Heart left ventricle (tissue), 16 donors: ENCODE results near the gene SMCO2. TPM values are rescaled to one million over a fixed set of nuclear protein-coding genes. Genes with fewer than 3 reads are reported as not detected.

ENCODE experiments used
- ATAC-seq, 4 donors: fragments of 200-7000 bp; cut with Tn5 transposase; one replicate each; pipeline ENCODE4 v1.9.1; 2020 to 2022; ENCODE audit warnings: moderate library complexity in 4 of 4, mild to moderate bottlenecking in 3 of 4, moderate number of reproducible peaks in 1 of 4
- DNase-seq, 5 donors: peaks; one replicate each; pipeline ENCODE4 v3.0.0-alpha.2; 2020
- H3K27ac ChIP-seq, 12 donors: fragments of 200-600 bp; sonication (generic) in 4 of 12; one replicate each; pipeline versions ENCODE4 v1.5.0 to v1.8.0; 2016 to 2022; ENCODE audit warnings: mild to moderate bottlenecking in 2 of 12
- H3K27me3 ChIP-seq, 9 donors: fragments of 200-600 bp; sonication (generic) in 2 of 9; one replicate each; pipeline versions ENCODE4 v1.5.1 to v1.8.0; 2016 to 2022; ENCODE audit warnings: mild to moderate bottlenecking in 3 of 9
- H3K36me3 ChIP-seq, 9 donors: fragments of 200-600 bp; sonication (generic) in 2 of 9; one replicate each; pipeline versions ENCODE4 v1.5.0 to v1.8.0; 2018 to 2022; ENCODE audit warnings: mild to moderate bottlenecking in 2 of 9
- H3K4me1 ChIP-seq, 12 donors: fragments of 200-600 bp; sonication (generic) in 4 of 12; one replicate each; pipeline versions ENCODE4 v1.5.0 to v1.8.0; 2016 to 2022; ENCODE audit warnings: mild to moderate bottlenecking in 3 of 12
- H3K4me3 ChIP-seq, 12 donors: fragments of 200-600 bp; sonication (generic) in 4 of 12; one replicate each; pipeline versions ENCODE4 v1.5.0 to v1.8.0; 2017 to 2022; ENCODE audit warnings: mild to moderate bottlenecking in 9 of 12, moderate library complexity in 4 of 12
- H3K9me3 ChIP-seq, 12 donors: fragments of 200-600 bp; sonication (generic) in 4 of 12; one replicate each; pipeline versions ENCODE4 v1.5.0 to v1.8.0; 2016 to 2022; ENCODE audit warnings: mild to moderate bottlenecking in 1 of 12
- POLR2A ChIP-seq, 2 donors: fragments of 450-650 bp; IDR thresholded peaks; one replicate each; pipeline ENCODE4 v1.6.1; 2017; ENCODE audit warnings: antibody characterized with exemption in 2 of 2, mild to moderate bottlenecking in 2 of 2, moderate library complexity in 2 of 2
- WGBS, 4 donors: extraction: QIAGEN DNeasy Blood & Tissue Kit in 2 of 4; methylation state at CpG; one replicate each; pipeline versions ENCODE4 v1.1.5 to v1.1.7; 2013 to 2018; 5-methylcytosine and 5-hydroxymethylcytosine counted together
- intact Hi-C, 10 donors: fragments of 100-400 bp; cut with DNase I; formaldehyde crosslinking; loops; one replicate each; pipeline versions ENCODE4 v1.11.1 to v1.14.2; 2022
- polyA plus RNA-seq, 2 donors: library from polyadenylated mRNA; stranded (reverse); fragments of 200-250 nt; gene quantifications; one replicate each; pipeline ENCODE4 v1.2.3, GENCODE V29; 2013
- total RNA-seq, 9 donors: library from RNA; depleted of rRNA in 2 of 9; stranded (reverse); fragments of >200 nt in 2 of 9; fragmentation: NEBNext Ultra II Directional in 3 of 9; extraction: Animal tissue kit (Norgen Biotek cat#: 25700) in 3 of 9; gene quantifications; one replicate each; pipeline versions ENCODE4 v1.1.0 to v1.2.4, GENCODE V29; 2016 to 2023
- TF ChIP-seq, protein P1 (sequence below), 12 donors: fragments of 200-600 bp; sonication (generic) in 4 of 12; IDR thresholded peaks; one replicate each; pipeline versions ENCODE4 v1.5.0 to v1.8.0; 2018 to 2022; ENCODE audit warnings: antibody characterized with exemption in 12 of 12, mild to moderate bottlenecking in 5 of 12
- donor health status: ischemic (EF 13 %, LVEDD 7.1; RV severe dilation, severe dysfunction).
- donor health status: healthy with polysubstance abuse.
- donor health status: DM: no; HTN: yes; CAD: no.
- donor health status: DM: no; HTN: no; CAD: no.
- donor health status: ischemic (EF 25% LVEDD 6.9; RV normal size, moderate dysfunction).
- donor health status: ischemic (EF 25% LVEDD 5.7; RV mildly dilated, moderate dysfunction).
- donor health status: healthy.
- donor health status: DM: yes; HTN: yes; CAD: no.
- donor health status: ischemic (EF 35%, LVEDD 5.7; RV mildly dilated, moderate dysfunction).
- donor health status: nonischemic (EF 11% LVEDD 7.7; RV severe dilation, severe dysfunction).
- donor health status: DM: yes; HTN: yes; CAD: no.
- donor health status: PGD.
- donor health status: ischemic (EF 29% LVEDD 5.4; RV normal size, mild dysfunction).
- donor health status: nonischemic (EF 23%, LVEDD 6.1; RV moderate dilation, normal function).

The SMCO2 gene
- total and polyA plus RNA-seq, 11 donors: 0.54 to 1.2 (median 0.58) TPM; not detected in 8

DNA sequence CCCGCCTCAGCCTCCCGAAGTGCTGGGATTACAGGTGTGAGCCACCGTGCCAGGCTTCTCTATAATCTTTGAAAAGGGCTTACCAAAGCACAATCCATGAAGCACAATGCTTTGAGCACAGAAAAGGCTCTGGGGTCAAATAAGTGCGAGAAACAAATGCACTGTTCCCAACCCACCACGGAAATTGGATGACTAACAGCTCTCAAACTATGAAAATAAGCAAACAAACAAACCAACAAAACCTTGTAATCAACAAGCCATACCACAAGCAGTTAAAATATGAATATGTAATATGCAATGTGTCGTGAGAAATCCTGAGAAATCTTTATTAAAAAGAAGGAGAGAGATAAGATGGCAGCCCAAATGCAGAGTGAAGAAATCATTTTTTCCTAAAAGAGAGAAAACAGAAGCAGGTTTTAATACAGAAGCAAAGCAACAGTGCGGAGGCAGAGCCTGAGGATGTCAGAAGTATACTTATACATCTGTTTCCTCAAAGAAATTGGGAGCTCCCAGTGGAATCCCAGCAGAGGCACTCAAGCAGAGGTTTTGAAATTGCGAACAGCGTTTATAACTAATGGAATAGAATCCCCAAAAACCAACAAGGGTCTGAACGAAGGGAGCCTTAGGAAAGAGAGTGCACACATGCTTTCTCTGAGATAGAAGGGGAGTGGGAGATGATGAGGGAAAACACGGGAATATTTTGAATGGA lies 17.1 kb downstream of the SMCO2 start:
- intact Hi-C loops: no loop called here
- DNase-seq: no peak
- WGBS, 4 donors: 78 to 82% (median 80%) methylated on average over 11 of the region's 11 CpGs
- no peaks in the 10 kb centered on the region for H3K27me3 ChIP-seq
- no peaks in the 10 kb centered on the region for H3K9me3 ChIP-seq
- no peak overlapping the region for H3K4me3 ChIP-seq
- H3K4me1 ChIP-seq: peaks cover 0 to 32% (median 6%) of the 10 kb centered on the region in 12 donors
- TF ChIP-seq, protein P1, sequence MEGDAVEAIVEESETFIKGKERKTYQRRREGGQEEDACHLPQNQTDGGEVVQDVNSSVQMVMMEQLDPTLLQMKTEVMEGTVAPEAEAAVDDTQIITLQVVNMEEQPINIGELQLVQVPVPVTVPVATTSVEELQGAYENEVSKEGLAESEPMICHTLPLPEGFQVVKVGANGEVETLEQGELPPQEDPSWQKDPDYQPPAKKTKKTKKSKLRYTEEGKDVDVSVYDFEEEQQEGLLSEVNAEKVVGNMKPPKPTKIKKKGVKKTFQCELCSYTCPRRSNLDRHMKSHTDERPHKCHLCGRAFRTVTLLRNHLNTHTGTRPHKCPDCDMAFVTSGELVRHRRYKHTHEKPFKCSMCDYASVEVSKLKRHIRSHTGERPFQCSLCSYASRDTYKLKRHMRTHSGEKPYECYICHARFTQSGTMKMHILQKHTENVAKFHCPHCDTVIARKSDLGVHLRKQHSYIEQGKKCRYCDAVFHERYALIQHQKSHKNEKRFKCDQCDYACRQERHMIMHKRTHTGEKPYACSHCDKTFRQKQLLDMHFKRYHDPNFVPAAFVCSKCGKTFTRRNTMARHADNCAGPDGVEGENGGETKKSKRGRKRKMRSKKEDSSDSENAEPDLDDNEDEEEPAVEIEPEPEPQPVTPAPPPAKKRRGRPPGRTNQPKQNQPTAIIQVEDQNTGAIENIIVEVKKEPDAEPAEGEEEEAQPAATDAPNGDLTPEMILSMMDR (IDR thresholded peaks at IDR 0.05): no peak
- no peak for TF ChIP-seq POLR2A (IDR thresholded peaks at IDR 0.05)
- no peaks in the 10 kb centered on the region for H3K36me3 ChIP-seq
- H3K27ac ChIP-seq: peak overlapping the region in 7 of 12 donors; percentile 4 to 70 (median 62)
- peak; percentile 22 to 57 (median 54) for ATAC-seq

DNA sequence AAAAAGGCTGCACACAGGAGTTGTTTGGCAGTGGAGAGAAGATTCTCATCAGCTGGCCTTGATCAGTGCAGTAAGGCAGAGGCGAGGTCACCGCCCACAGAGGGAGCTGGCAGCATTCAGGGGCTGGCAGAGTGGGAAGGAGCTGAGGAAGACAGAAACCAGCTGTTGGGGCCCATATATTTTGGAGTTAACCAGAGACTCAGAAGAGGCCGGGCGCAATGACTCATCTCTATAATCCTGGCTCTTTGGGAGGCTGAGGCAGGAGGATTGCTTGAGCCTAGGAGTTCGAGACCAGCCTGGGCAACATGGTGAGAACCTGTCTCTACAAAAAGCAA lies 17.7 kb downstream of the SMCO2 start:
- ATAC-seq (peak; percentile 26 to 87 (median 82)), DNase-seq (peak; percentile 57 to 86 (median 76))
- intact Hi-C loops: no loop called here
- Histone ChIP-seq H3K27ac (peak overlapping the region in 6 of 12 donors; percentile 18 to 70 (median 49)), H3K4me3 (no peak overlapping the region), H3K36me3 (no peaks in the 10 kb centered on the region), H3K4me1 (peaks cover 0 to 32% (median 6%) of the 10 kb centered on the region in 12 donors), H3K27me3 (no peaks in the 10 kb centered on the region), H3K9me3 (no peaks in the 10 kb centered on the region)
- TF ChIP-seq, protein P1 (IDR thresholded peaks at IDR 0.05): no peak
- no peak for TF ChIP-seq POLR2A (IDR thresholded peaks at IDR 0.05)
- WGBS, 4 donors: 64 to 85% (median 72%) methylated on average over 5 of the region's 5 CpGs

DNA sequence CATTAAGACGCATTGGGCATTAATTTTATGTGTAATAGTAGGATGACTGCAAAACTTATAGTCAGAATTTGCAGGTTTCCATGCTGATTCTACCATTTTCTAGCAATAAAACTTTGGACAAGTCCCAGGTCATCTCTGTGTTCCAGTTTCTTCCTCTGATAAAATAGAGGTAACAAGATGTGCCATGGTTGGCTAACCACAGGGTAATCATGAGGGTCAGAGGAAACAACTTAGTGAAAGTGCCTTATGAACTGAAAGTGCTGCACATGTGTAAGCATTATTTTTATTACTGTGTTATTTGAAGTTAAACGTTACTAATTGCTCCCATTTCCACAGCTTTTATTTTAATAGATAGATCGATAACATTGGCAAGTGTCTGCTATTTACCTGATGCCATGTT lies 21.1 kb downstream of the SMCO2 start:
- no peaks in the 10 kb centered on the region for H3K36me3 ChIP-seq
- DNase-seq (no peak), ATAC-seq (no peak)
- 92 to 96% (median 95%) methylated on average over 3 of the region's 3 CpGs for WGBS, 4 donors
- intact Hi-C loops: no loop called here
- no peak overlapping the region for H3K27ac ChIP-seq
- peaks cover 0 to 10% (median 2%) of the 10 kb centered on the region in 12 donors for H3K4me1 ChIP-seq
- H3K27me3 ChIP-seq: no peaks in the 10 kb centered on the region
- no peak overlapping the region for H3K4me3 ChIP-seq
- no peak for TF ChIP-seq POLR2A (IDR thresholded peaks at IDR 0.05)
- TF ChIP-seq, protein P1 (IDR thresholded peaks at IDR 0.05): no peak
- no peaks in the 10 kb centered on the region for H3K9me3 ChIP-seq

DNA sequence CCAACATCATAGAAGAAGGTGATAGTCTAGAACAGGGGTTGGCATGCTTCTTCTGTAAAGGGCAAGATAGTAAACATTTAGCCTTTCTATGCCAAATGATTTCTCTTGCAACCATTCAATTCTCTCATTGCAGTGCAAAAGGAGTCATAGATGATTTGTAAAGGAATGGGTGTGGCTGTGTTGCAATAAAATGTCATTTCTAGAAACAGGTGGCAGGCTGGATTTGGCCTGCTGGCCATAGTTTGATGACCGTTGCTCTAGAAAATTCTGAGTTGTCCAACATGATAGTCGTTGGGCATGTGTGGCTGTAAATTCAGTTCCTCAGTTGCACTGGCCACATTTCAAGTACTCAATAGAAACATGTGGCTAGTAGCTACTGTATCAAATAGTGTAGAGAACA lies 21.7 kb downstream of the SMCO2 start:
- WGBS, 4 donors: 74 to 87% (median 77%) methylated on average over 2 of the region's 2 CpGs
- TF ChIP-seq, protein P1 (IDR thresholded peaks at IDR 0.05): no peak
- TF ChIP-seq POLR2A (IDR thresholded peaks at IDR 0.05): no peak
- Histone ChIP-seq H3K9me3 (no peaks in the 10 kb centered on the region), H3K27ac (no peak overlapping the region), H3K4me3 (no peak overlapping the region), H3K27me3 (no peaks in the 10 kb centered on the region), H3K36me3 (no peaks in the 10 kb centered on the region), H3K4me1 (peaks cover 0 to 6% (median 2%) of the 10 kb centered on the region in 12 donors)
- ATAC-seq (no peak), DNase-seq (no peak)
- intact Hi-C loops: no loop called here
